ENCODE data around the gene BDNF.

The BDNF gene

DNA sequence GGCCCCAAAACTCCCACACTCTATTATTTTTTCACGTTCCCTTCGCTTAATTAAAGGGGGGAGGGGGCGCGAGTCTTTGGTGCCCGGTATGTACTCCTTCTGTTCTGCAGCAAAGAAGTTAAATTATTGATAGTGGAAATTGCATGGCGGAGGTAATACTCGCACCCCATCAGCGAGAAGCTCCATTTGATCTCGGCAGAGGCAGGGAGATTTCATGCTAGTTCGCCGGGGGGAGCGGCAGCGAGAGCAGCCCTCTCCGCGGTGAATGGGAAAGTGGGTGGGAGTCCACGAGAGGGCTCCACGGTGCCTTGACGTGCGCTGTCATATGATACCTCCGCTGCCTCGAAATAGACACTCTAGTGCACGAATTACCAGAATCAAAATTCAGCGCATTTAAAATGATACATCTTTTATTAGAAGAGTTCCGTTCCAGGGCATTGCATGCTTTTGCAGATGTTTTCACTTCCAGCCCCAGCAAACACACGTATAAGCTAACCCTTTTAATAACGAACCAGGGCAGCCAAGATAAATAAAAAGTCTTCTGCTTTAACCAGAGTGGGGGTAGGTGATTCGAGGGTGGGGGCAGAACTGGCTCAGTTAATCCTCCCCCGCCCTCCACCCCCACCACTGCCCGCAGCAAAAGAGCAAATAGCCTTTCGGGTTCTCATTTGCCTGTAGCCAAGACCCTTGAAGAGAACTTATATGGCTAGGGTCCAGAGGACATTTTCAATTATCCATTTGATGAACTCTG is 1.3 kb upstream of the BDNF start:
- peak; percentile 30 for TF ChIP-seq CTCF (IDR thresholded peaks at IDR 0.05; ENCODE audit: control extremely low read depth, extremely low read depth, low read depth, missing control alignments)
- peak; percentile 24 for DNase-seq (ENCODE audit: extremely low spot score)
- ChIA-PET POLR2A (no interaction called here), CTCF (interaction anchor here (1.1 to 5.5 kb wide), 10 partner anchors 9 to 1633 kb away, joined by 3 to 112 read pairs (median 20); no protein-coding TSS in a partner anchor)

DNA sequence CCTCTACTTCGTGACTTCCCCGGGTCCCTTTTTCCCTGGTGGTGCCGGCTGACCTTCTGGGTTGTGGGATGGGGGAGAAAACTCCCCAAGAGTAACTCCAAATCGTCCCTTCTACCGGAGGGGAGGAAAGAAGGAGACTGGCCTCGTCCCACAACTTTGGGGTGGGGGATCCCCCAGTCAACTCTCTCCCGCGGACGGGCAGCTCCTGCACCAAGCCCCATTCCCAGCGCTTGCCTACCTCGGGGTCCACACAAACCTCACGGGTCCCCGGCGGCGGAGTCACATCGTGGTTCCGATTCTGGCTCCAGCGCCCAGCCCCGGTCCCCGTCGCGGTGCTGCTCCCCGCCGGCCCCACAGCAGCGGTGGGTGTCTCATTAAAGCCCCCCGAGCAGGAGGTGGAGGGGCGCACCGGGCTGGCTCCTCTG is 317 bp downstream of the BDNF start:
- POLR2A ChIA-PET: no interaction called here
- no peak for TF ChIP-seq CTCF (IDR thresholded peaks at IDR 0.05; ENCODE audit: control extremely low read depth, extremely low read depth, low read depth, missing control alignments)
- CTCF ChIA-PET: interaction anchor here (0.8 to 5.5 kb wide), 22 partner anchors 10 to 1644 kb away, joined by 3 to 112 read pairs (median 7); no protein-coding TSS in a partner anchor
- peak; percentile 22 for DNase-seq (ENCODE audit: extremely low spot score)

GRCh38 chr11:27699242-27699925 is 871 bp downstream of the BDNF start:
- ChIA-PET POLR2A (interaction anchor here (0.6 kb wide), 1 partner anchor 1459 kb away, joined by 3 read pairs; no protein-coding TSS in a partner anchor), CTCF (interaction anchor here (0.7 to 5.5 kb wide), 39 partner anchors 11 to 1644 kb away, joined by 3 to 112 read pairs (median 4); no protein-coding TSS in a partner anchor)
- no peak for TF ChIP-seq CTCF (IDR thresholded peaks at IDR 0.05; ENCODE audit: control extremely low read depth, extremely low read depth, low read depth, missing control alignments)
- DNase-seq (ENCODE audit: extremely low spot score): peak; percentile 18

- ChIA-PET CTCF (interaction anchor here (0.7 to 5.5 kb wide), 39 partner anchors 11 to 1645 kb away, joined by 3 to 112 read pairs (median 4); no protein-coding TSS in a partner anchor), POLR2A (interaction anchor here (0.6 kb wide), 1 partner anchor 1460 kb away, joined by 3 read pairs; no protein-coding TSS in a partner anchor)
- peak; percentile 79 for DNase-seq (ENCODE audit: extremely low spot score)
- peak; percentile 78 for TF ChIP-seq CTCF (IDR thresholded peaks at IDR 0.05; ENCODE audit: control extremely low read depth, extremely low read depth, low read depth, missing control alignments)
Measured at GRCh38 chr11:27698872-27699241, 1.4 kb downstream of the BDNF start.

DNA sequence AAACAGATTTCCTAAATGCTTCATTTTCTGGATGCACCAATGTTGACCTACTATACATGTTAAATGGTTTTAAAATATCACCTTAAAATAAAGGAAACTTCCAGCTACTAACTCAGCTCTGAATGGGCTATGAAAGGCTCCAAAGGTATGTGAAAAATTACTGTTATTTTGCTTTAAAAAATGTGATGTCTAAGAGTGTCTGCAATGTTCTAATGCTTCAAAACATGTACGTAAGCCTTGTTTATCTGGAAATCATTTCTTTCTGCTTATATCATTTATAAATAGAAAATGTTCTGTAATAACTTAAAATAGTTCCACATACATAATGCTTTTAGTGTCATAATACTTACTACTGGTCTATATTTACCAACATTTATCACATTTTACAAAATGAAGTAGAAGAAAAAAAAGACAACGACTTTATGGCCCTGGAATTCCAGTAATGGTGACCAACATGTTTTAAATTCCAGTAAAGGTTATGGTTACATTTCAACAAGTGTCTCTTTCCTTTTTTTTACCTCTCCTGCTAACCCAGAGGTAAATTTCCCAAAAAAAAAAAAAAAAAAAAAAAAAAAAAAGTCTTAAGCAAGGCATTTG is 2.5 kb downstream of the BDNF start:
- DNase-seq (ENCODE audit: extremely low spot score): no peak
- POLR2A ChIA-PET: no interaction called here
- no peak for TF ChIP-seq CTCF (IDR thresholded peaks at IDR 0.05; ENCODE audit: control extremely low read depth, extremely low read depth, low read depth, missing control alignments)
- CTCF ChIA-PET: interaction anchor here (0.9 to 3.5 kb wide), 5 partner anchors 9 to 1637 kb away, joined by 3 to 18 read pairs (median 4); no protein-coding TSS in a partner anchor

- DNase-seq (ENCODE audit: extremely low spot score): no peak
- ChIA-PET POLR2A (no interaction called here), CTCF (interaction anchor here (0.9 to 3.5 kb wide), 7 partner anchors 10 to 1638 kb away, joined by 3 to 18 read pairs (median 3); no protein-coding TSS in a partner anchor)
- no peak for TF ChIP-seq CTCF (IDR thresholded peaks at IDR 0.05; ENCODE audit: control extremely low read depth, extremely low read depth, low read depth, missing control alignments)
Measured at GRCh38 chr11:27696961-27697360, 3.3 kb downstream of the BDNF start.
